OCI-LY3 (cell line): ENCODE data around the gene COL10A1.

ENCODE experiments used
- H2AFZ ChIP-seq: fragments of 200-600, 300-600 bp; shearing (Covaris generic); 2 replicates; pipeline ENCODE4 v1.6.0; 2014; ENCODE audit warnings: antibody characterized with exemption, low read depth, low read length
- H3K27ac ChIP-seq: fragments of 200-600, 300-600 bp; sonication (generic); 2 replicates; pipeline ENCODE4 v1.5.1; 2014; ENCODE audit warnings: mild to moderate bottlenecking, low read length, moderate library complexity, mixed read lengths
- H3K27me3 ChIP-seq: fragments of 200-600, 300-600 bp; sonication (generic); 2 replicates; pipeline ENCODE4 v1.6.1; 2014; ENCODE audit warnings: low read depth, low read length, mixed read lengths
- H3K36me3 ChIP-seq: fragments of 200-600, 300-600 bp; sonication (generic); replicated peaks from 2 replicates; pipeline ENCODE3; 2014; ENCODE audit warnings: low read depth, low read length, mixed read lengths
- H3K4me1 ChIP-seq: fragments of 300-600, 200-600 bp; sonication (generic); 2 replicates; pipeline ENCODE4 v1.6.1; 2014; ENCODE audit warnings: low read length, mixed read lengths
- H3K4me2 ChIP-seq: fragments of 200-600, 300-600 bp; sonication (generic); 2 replicates; pipeline ENCODE4 v1.6.1; 2014; ENCODE audit warnings: low read length, mixed read lengths
- H3K4me3 ChIP-seq: fragments of 300-600, 200-600 bp; sonication (generic); 2 replicates; pipeline ENCODE4 v1.5.1; 2014; ENCODE audit warnings: antibody characterized with exemption, mild to moderate bottlenecking, low read length, moderate library complexity
- H3K79me2 ChIP-seq: fragments of 300-600, 200-600 bp; shearing (Covaris generic); 2 replicates; pipeline ENCODE4 v1.6.1; 2014; ENCODE audit warnings: mild to moderate bottlenecking, low read length, mixed read lengths
- H3K9ac ChIP-seq: fragments of 300-600, 200-600 bp; shearing (Covaris generic); 2 replicates; pipeline ENCODE4 v1.6.0; 2014; ENCODE audit warnings: mild to moderate bottlenecking, low read length, moderate library complexity
- H3K9me3 ChIP-seq: fragments of 200-600, 300-600 bp; shearing (Covaris generic); 2 replicates; pipeline ENCODE4 v1.6.1; 2014; ENCODE audit warnings: low read length, mixed read lengths; ENCODE audit not compliant: insufficient read depth
- H4K20me1 ChIP-seq: fragments of 200-600, 300-600 bp; sonication (generic); 2 replicates; pipeline ENCODE4 v1.6.1; 2016; ENCODE audit warnings: low read length, mixed read lengths; ENCODE audit not compliant: insufficient read depth
- CTCF ChIP-seq: fragments of 200-600, 300-600 bp; sonication (generic); IDR thresholded peaks from 2 replicates; pipeline ENCODE4 v1.5.1; 2014; ENCODE audit warnings: antibody characterized with exemption, low read length, low read depth
- EZH2phosphoT487 ChIP-seq: fragments of 200-600 bp; shearing (Covaris generic); IDR thresholded peaks from 2 replicates; pipeline ENCODE4 v1.6.1; 2018; ENCODE audit warnings: antibody characterized with exemption, mixed run types, low read depth

COL10A1 gene

GRCh38 chr6:116126032-116126431 lies at the start of gene COL10A1:
Gene COL10A1 (minus strand): TSS chr6:116126132. CDS start chr6:116125492, 640 bp downstream.
- H3K36me3 ChIP-seq = no peaks in the 10 kb centered on the region
- TF ChIP-seq EZH2phosphoT487 = no peak
- no peak within 1 kb of the TSS for H3K27ac ChIP-seq
- H4K20me1 ChIP-seq = no peaks in the 10 kb centered on the region
- no peak within 1 kb of the TSS for H2AFZ ChIP-seq
- H3K4me2 ChIP-seq = no peak within 1 kb of the TSS
- no peaks in the 10 kb centered on the region for H3K79me2 ChIP-seq
- no peaks in the 10 kb centered on the region for H3K27me3 ChIP-seq
- no peak within 1 kb of the TSS for H3K9ac ChIP-seq
- no peak within 1 kb of the TSS for H3K4me3 ChIP-seq
- H3K9me3 ChIP-seq = no peaks in the 10 kb centered on the region
- no peaks in the 10 kb centered on the region for H3K4me1 ChIP-seq

- Histone ChIP-seq H2AFZ (no peak overlapping the region), H4K20me1 (no peaks in the 10 kb centered on the region), H3K4me3 (no peak overlapping the region), H3K4me1 (no peaks in the 10 kb centered on the region), H3K36me3 (peaks cover 14% of the 10 kb centered on the region), H3K9me3 (no peaks in the 10 kb centered on the region), H3K79me2 (no peaks in the 10 kb centered on the region), H3K9ac (no peak overlapping the region), H3K27me3 (no peaks in the 10 kb centered on the region), H3K27ac (no peak overlapping the region), H3K4me2 (no peak overlapping the region)
- no peak for TF ChIP-seq EZH2phosphoT487
- TF ChIP-seq CTCF = no peak
Observed at GRCh38 chr6:116175344-116175743, 49.4 kb upstream of the COL10A1 start.

GRCh38 chr6:116173928-116174327 lies 48.0 kb upstream of the COL10A1 start:
- H3K4me3 ChIP-seq = no peak overlapping the region
- no peak overlapping the region for H2AFZ ChIP-seq
- peaks cover 14% of the 10 kb centered on the region for H3K36me3 ChIP-seq
- H3K27me3 ChIP-seq = no peaks in the 10 kb centered on the region
- H3K4me1 ChIP-seq = no peaks in the 10 kb centered on the region
- H3K4me2 ChIP-seq = no peak overlapping the region
- no peak overlapping the region for H3K27ac ChIP-seq
- TF ChIP-seq EZH2phosphoT487 = no peak
- no peak for TF ChIP-seq CTCF
- H4K20me1 ChIP-seq = no peaks in the 10 kb centered on the region
- H3K9me3 ChIP-seq = no peaks in the 10 kb centered on the region
- H3K79me2 ChIP-seq = no peaks in the 10 kb centered on the region
- no peak overlapping the region for H3K9ac ChIP-seq

GRCh38 chr6:116170358-116171057 lies 44.6 kb upstream of the COL10A1 start:
- Histone ChIP-seq H3K4me1 (peaks cover 7% of the 10 kb centered on the region), H3K9me3 (no peaks in the 10 kb centered on the region), H3K79me2 (no peaks in the 10 kb centered on the region), H3K27ac (no peak overlapping the region), H3K27me3 (no peaks in the 10 kb centered on the region), H3K4me3 (no peak overlapping the region), H3K4me2 (no peak overlapping the region), H2AFZ (no peak overlapping the region), H3K36me3 (peaks cover 8% of the 10 kb centered on the region), H3K9ac (no peak overlapping the region), H4K20me1 (no peaks in the 10 kb centered on the region)
- no peak for TF ChIP-seq EZH2phosphoT487
- TF ChIP-seq CTCF = no peak
